H9 (cell line): ENCODE results near the gene HCN1. TPM values are rescaled to one million over a fixed set of nuclear protein-coding genes. Genes with fewer than 3 reads are reported as not detected.

Experiments
- DNase-seq: peaks from one replicate; pipeline ENCODE4 v3.0.0-alpha.2; 2017
- H2AFZ ChIP-seq: one replicate; pipeline ENCODE4 v1.6.1; 2013; ENCODE audit warnings: mild to moderate bottlenecking, low read length, control low read depth, moderate library complexity
- H2AK5ac ChIP-seq: 2 replicates; pipeline ENCODE4 v1.6.1; 2013; ENCODE audit warnings: low read length, control low read depth, mixed read lengths; ENCODE audit not compliant: insufficient read length
- H2BK120ac ChIP-seq: one replicate; pipeline ENCODE4 v1.6.1; 2013; ENCODE audit warnings: low read depth, mild to moderate bottlenecking, low read length, control low read depth, inconsistent platforms; ENCODE audit not compliant: poor library complexity, severe bottlenecking
- H2BK12ac ChIP-seq: 2 replicates; pipeline ENCODE4 v1.6.1; 2013; ENCODE audit warnings: low read length, control low read depth, mixed read lengths, low read depth; ENCODE audit not compliant: insufficient read length
- H2BK15ac ChIP-seq: 2 replicates; pipeline ENCODE4 v1.6.1; 2013; ENCODE audit warnings: low read depth, low read length, control low read depth
- H2BK20ac ChIP-seq: one replicate; pipeline ENCODE4 v1.6.1; 2013; ENCODE audit warnings: low read depth, mild to moderate bottlenecking, low read length, control low read depth, inconsistent platforms; ENCODE audit not compliant: poor library complexity, severe bottlenecking
- H2BK5ac ChIP-seq: 2 replicates; pipeline ENCODE4 v1.6.1; 2013; ENCODE audit warnings: low read length, control low read depth, mixed read lengths; ENCODE audit not compliant: insufficient read length
- H3K14ac ChIP-seq: 2 replicates; pipeline ENCODE4 v1.6.1; 2013; ENCODE audit warnings: low read length, control low read depth; ENCODE audit not compliant: insufficient read depth
- H3K18ac ChIP-seq: 2 replicates; pipeline ENCODE4 v1.6.1; 2013; ENCODE audit warnings: low read depth, mild to moderate bottlenecking, mixed read lengths, low read length, control low read depth; ENCODE audit not compliant: insufficient read length
- H3K23ac ChIP-seq: 2 replicates; pipeline ENCODE4 v1.6.1; 2013; ENCODE audit warnings: low read length, control low read depth, mixed read lengths, low read depth; ENCODE audit not compliant: insufficient read length
- H3K23me2 ChIP-seq: 2 replicates; pipeline ENCODE4 v1.6.1; 2013; ENCODE audit warnings: low read depth, mild to moderate bottlenecking, mixed read lengths, low read length, control low read depth; ENCODE audit not compliant: insufficient read length, poor library complexity, severe bottlenecking
- H3K27ac ChIP-seq: 2 replicates; pipeline ENCODE4 v1.5.1; 2013; ENCODE audit warnings: low read length, control low read depth, mixed read lengths, low read depth; ENCODE audit not compliant: insufficient read length
- H3K27me3 ChIP-seq: 2 replicates; pipeline ENCODE4 v1.6.1; 2013; ENCODE audit warnings: low read length, control low read depth, inconsistent platforms; ENCODE audit not compliant: insufficient read depth
- H3K4ac ChIP-seq: 2 replicates; pipeline ENCODE4 v1.6.1; 2013; ENCODE audit warnings: low read depth, mild to moderate bottlenecking, control low read depth, inconsistent platforms, low read length, moderate library complexity
- H3K4me1 ChIP-seq: 2 replicates; pipeline ENCODE4 v1.6.1; 2013; ENCODE audit warnings: low read length, control low read depth, inconsistent platforms; ENCODE audit not compliant: insufficient read depth
- H3K4me2 ChIP-seq: 2 replicates; pipeline ENCODE4 v1.6.1; 2013; ENCODE audit warnings: low read length, control low read depth, mixed read lengths; ENCODE audit not compliant: insufficient read length, insufficient read depth
- H3K56ac ChIP-seq: 2 replicates; pipeline ENCODE4 v1.6.1; 2013; ENCODE audit warnings: low read depth, mild to moderate bottlenecking, mixed read lengths, low read length, control low read depth; ENCODE audit not compliant: insufficient read length
- H3K79me1 ChIP-seq: 2 replicates; pipeline ENCODE4 v1.6.1; 2013; ENCODE audit warnings: low read depth, mild to moderate bottlenecking, moderate library complexity, low read length, control low read depth, inconsistent platforms; ENCODE audit not compliant: insufficient read depth, poor library complexity, severe bottlenecking
- H3K79me2 ChIP-seq: 2 replicates; pipeline ENCODE4 v1.6.1; 2013; ENCODE audit warnings: low read length, control low read depth, inconsistent platforms; ENCODE audit not compliant: insufficient read depth
- H3K9ac ChIP-seq: 2 replicates; pipeline ENCODE4 v1.6.1; 2013; ENCODE audit warnings: low read length, control low read depth, mixed read lengths; ENCODE audit not compliant: insufficient read length; ENCODE audit errors: extremely low read depth
- H3K9me3 ChIP-seq: one replicate; pipeline ENCODE4 v1.6.1; 2013; ENCODE audit warnings: low read depth, low read length, inconsistent platforms; ENCODE audit not compliant: control insufficient read depth
- H3T11ph ChIP-seq: one replicate; pipeline ENCODE4 v1.6.1; 2013; ENCODE audit warnings: mild to moderate bottlenecking, low read length, control low read depth, inconsistent platforms
- H4K20me1 ChIP-seq: one replicate; pipeline ENCODE4 v1.6.1; 2013; ENCODE audit not compliant: control insufficient read depth, insufficient read length, insufficient read depth
- H4K5ac ChIP-seq: 2 replicates; pipeline ENCODE4 v1.6.1; 2013; ENCODE audit warnings: low read depth, mild to moderate bottlenecking, mixed read lengths, low read length, control low read depth; ENCODE audit not compliant: insufficient read length
- H4K8ac ChIP-seq: replicated peaks from 2 replicates; pipeline ENCODE4 v1.6.1; 2013; ENCODE audit warnings: low read length, control low read depth, mixed read lengths, low read depth; ENCODE audit not compliant: insufficient read length
- H4K91ac ChIP-seq: 2 replicates; pipeline ENCODE4 v1.6.1; 2013; ENCODE audit warnings: low read depth, mild to moderate bottlenecking, moderate library complexity, mixed read lengths, low read length, control low read depth; ENCODE audit not compliant: insufficient read length
- H3K27ac Mint-ChIP-seq, 3 experiments: 2 replicates in 2 of 3; 3 replicates in 1 of 3; pipeline ENCODE4 v1.8.0; 2020 to 2021; ENCODE audit warnings: mixed read lengths in 3 of 3, mild to moderate bottlenecking in 1 of 3, moderate library complexity in 1 of 3
- H3K27me3 Mint-ChIP-seq: 2 replicates; pipeline ENCODE4 v1.8.0; 2021; ENCODE audit warnings: low read depth, mild to moderate bottlenecking, moderate library complexity, mixed read lengths
- H3K36me3 Mint-ChIP-seq, 3 experiments: 2 replicates in 2 of 3; 3 replicates in 1 of 3; pipeline ENCODE4 v1.8.0; 2020 to 2021; ENCODE audit warnings: low read depth in 3 of 3, mixed read lengths in 3 of 3; ENCODE audit not compliant: insufficient read depth in 1 of 3
- H3K4me1 Mint-ChIP-seq, 2 experiments: 2 replicates each; pipeline ENCODE4 v1.8.0; 2020; ENCODE audit warnings: mixed read lengths in 2 of 2
- H3K4me3 Mint-ChIP-seq, 2 experiments: 2 replicates in 1 of 2; 3 replicates in 1 of 2; pipeline ENCODE4 v1.8.0; 2020 to 2021; ENCODE audit warnings: mild to moderate bottlenecking in 2 of 2, mixed read lengths in 2 of 2, moderate library complexity in 1 of 2
- H3K9me3 Mint-ChIP-seq, 2 experiments: 2 replicates in 1 of 2; 3 replicates in 1 of 2; pipeline ENCODE4 v1.8.0; 2020; ENCODE audit warnings: mild to moderate bottlenecking in 2 of 2, mixed read lengths in 2 of 2, moderate library complexity in 1 of 2
- WGBS: extraction: QIAGEN DNeasy Blood & Tissue Kit; methylation state at CpG from one replicate; pipeline ENCODE4 v1.1.7; 2013; ENCODE audit warnings: missing lambda C conversion rate, low lambda C conversion rate, mixed read lengths; ENCODE audit not compliant: insufficient read length; ENCODE audit errors: extremely low coverage; 5-methylcytosine and 5-hydroxymethylcytosine counted together
- total RNA-seq: library from RNA; stranded (reverse); gene quantifications from 2 replicates; pipeline ENCODE4 v1.2.1, GENCODE V29; 2021
- TF ChIP-seq, protein P1 (sequence below): fragments of 200-600 bp; sonication (generic); conservative IDR thresholded peaks from 3 replicates; pipeline ENCODE4 v1.8.0; 2021; ENCODE audit warnings: antibody characterized with exemption, mild to moderate bottlenecking

The HCN1 gene
- total RNA-seq, 1 experiment from 2014 or later: 4.6 TPM

DNA sequence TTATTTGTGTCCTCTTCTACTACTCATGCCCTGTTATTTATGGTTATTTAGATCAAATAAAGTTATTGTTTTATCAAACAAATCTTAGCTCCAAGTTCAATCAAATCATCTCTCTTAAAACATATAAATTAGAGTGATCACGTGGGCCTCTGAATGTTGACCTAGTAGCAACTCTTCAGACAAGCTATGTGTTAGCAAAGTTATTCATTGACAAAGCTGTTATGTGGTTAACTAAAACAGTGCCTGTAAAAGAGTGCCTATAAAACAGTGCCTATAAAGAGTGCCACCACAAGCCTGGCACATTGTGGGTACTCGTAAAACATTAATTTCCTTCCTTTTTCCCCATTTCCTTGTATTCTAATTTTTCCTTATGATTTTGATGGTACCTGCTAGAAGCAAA is 421.9 kb downstream of the HCN1 start:
- no peak overlapping the region for H3K56ac ChIP-seq
- no peak overlapping the region for H3K23ac ChIP-seq
- Mint-ChIP-seq H3K27me3 (no peaks in the 10 kb centered on the region), H3K4me1 (peaks cover 8 to 20% of the 10 kb centered on the region in 2 experiments; a peak in 3 of 4 replicates), H3K9me3 (peaks cover 0 to 3% of the 10 kb centered on the region in 2 experiments; a peak in 2 of 5 replicates), H3K36me3 (peaks cover 0 to 2% (median 0%) of the 10 kb centered on the region in 3 experiments; a peak in 2 of 7 replicates), H3K27ac (no peak overlapping the region), H3K4me3 (no peak overlapping the region)
- no peak overlapping the region for H3K4ac ChIP-seq
- no peak overlapping the region for H2BK12ac ChIP-seq
- H3K23me2 ChIP-seq: no peaks in the 10 kb centered on the region
- H2BK15ac ChIP-seq: no peak overlapping the region
- H3K14ac ChIP-seq: no peak overlapping the region
- no peak overlapping the region for H2AFZ ChIP-seq
- no peak overlapping the region for H2BK120ac ChIP-seq
- H3K79me2 ChIP-seq: no peaks in the 10 kb centered on the region
- no peaks in the 10 kb centered on the region for H3K9me3 ChIP-seq
- H3K4me2 ChIP-seq: no peak overlapping the region
- DNase-seq: no peak
- no peak overlapping the region for H3K27ac ChIP-seq
- H4K91ac ChIP-seq: no peak overlapping the region
- no peaks in the 10 kb centered on the region for H3K79me1 ChIP-seq
- no peaks in the 10 kb centered on the region for H3K27me3 ChIP-seq
- no peak overlapping the region for H3K18ac ChIP-seq
- H4K20me1 ChIP-seq: no peaks in the 10 kb centered on the region
- no peak overlapping the region for H2AK5ac ChIP-seq
- TF ChIP-seq, protein P1, sequence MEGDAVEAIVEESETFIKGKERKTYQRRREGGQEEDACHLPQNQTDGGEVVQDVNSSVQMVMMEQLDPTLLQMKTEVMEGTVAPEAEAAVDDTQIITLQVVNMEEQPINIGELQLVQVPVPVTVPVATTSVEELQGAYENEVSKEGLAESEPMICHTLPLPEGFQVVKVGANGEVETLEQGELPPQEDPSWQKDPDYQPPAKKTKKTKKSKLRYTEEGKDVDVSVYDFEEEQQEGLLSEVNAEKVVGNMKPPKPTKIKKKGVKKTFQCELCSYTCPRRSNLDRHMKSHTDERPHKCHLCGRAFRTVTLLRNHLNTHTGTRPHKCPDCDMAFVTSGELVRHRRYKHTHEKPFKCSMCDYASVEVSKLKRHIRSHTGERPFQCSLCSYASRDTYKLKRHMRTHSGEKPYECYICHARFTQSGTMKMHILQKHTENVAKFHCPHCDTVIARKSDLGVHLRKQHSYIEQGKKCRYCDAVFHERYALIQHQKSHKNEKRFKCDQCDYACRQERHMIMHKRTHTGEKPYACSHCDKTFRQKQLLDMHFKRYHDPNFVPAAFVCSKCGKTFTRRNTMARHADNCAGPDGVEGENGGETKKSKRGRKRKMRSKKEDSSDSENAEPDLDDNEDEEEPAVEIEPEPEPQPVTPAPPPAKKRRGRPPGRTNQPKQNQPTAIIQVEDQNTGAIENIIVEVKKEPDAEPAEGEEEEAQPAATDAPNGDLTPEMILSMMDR: no peak
- H4K8ac ChIP-seq: no peak overlapping the region
- WGBS: no CpG with 5 or more reads among the region's 2 CpGs
- no peak overlapping the region for H3K9ac ChIP-seq
- no peak overlapping the region for H3T11ph ChIP-seq
- no peak overlapping the region for H4K5ac ChIP-seq
- no peak overlapping the region for H2BK5ac ChIP-seq
- H3K4me1 ChIP-seq: no peaks in the 10 kb centered on the region
- H2BK20ac ChIP-seq: no peak overlapping the region
